OCI-LY7 (cell line): ENCODE measurements around the gene CRYBG2. TPM values are rescaled to one million over a fixed set of nuclear protein-coding genes. Genes with fewer than 3 reads are reported as not detected.

Experiments used
- BruUV-seq: library from RNA; stranded (reverse); fragments of 400-500 nt; replicated peaks from 2 replicates; lab custom pipeline; 2021; lab: Mats Ljungman, UMichigan
- CTCF ChIA-PET: fragments of 300-600 bp; sonication (Branson Sonifier 250); formaldehyde crosslinking; loops from one replicate; lab custom pipeline; 2022; ENCODE audit warnings: antibody characterized with exemption; ENCODE audit not compliant: unreplicated experiment; lab: Charles Lee
- POLR2A ChIA-PET: fragments of 300-600 bp; sonication (Branson Sonifier 250); formaldehyde crosslinking; loops from one replicate; lab custom pipeline; 2022; ENCODE audit warnings: antibody characterized with exemption; lab: Charles Lee
- DNase-seq: peaks from one replicate; pipeline ENCODE4 v3.0.0-alpha.2; 2015; ENCODE audit warnings: low spot score
- H2AFZ ChIP-seq: fragments of 200-600 bp; sonication (generic), shearing (Covaris generic); 2 replicates; pipeline ENCODE4 v1.6.1; 2014; ENCODE audit warnings: mild to moderate bottlenecking, antibody characterized with exemption, low read length, moderate library complexity
- H3K27ac ChIP-seq: fragments of 200-600 bp; sonication (generic); 2 replicates; pipeline ENCODE4 v1.5.1; 2014; ENCODE audit warnings: mixed run types, low read depth, mild to moderate bottlenecking, moderate library complexity, low read length, inconsistent platforms; ENCODE audit not compliant: poor library complexity, severe bottlenecking
- H3K36me3 ChIP-seq: fragments of 200-600 bp; sonication (generic); 2 replicates; pipeline ENCODE4 v1.6.1; 2014; ENCODE audit warnings: mild to moderate bottlenecking, antibody characterized with exemption, low read length, moderate library complexity, mixed read lengths; ENCODE audit not compliant: insufficient read depth
- H3K4me1 ChIP-seq: fragments of 200-600 bp; sonication (generic); 2 replicates; pipeline ENCODE4 v1.5.1; 2014; ENCODE audit warnings: mild to moderate bottlenecking, low read length; ENCODE audit not compliant: insufficient read depth, poor library complexity, severe bottlenecking
- H3K4me2 ChIP-seq: fragments of 200-600 bp; sonication (generic); 2 replicates; pipeline ENCODE4 v1.6.1; 2014; ENCODE audit warnings: mild to moderate bottlenecking, low read length
- H3K4me3 ChIP-seq: fragments of 200-600 bp; sonication (generic); 2 replicates; pipeline ENCODE4 v1.5.1; 2014; ENCODE audit warnings: mild to moderate bottlenecking, low read depth, low read length; ENCODE audit not compliant: poor library complexity, severe bottlenecking
- H3K79me2 ChIP-seq: fragments of 200-600 bp; sonication (generic); 2 replicates; pipeline ENCODE4 v1.6.1; 2016; ENCODE audit warnings: low read depth, mild to moderate bottlenecking, low read length, moderate library complexity, mixed read lengths; ENCODE audit not compliant: insufficient read depth
- H3K9me2 ChIP-seq: fragments of 200-600 bp; sonication (generic); 2 replicates; pipeline ENCODE4 v1.6.1; 2016; ENCODE audit warnings: mild to moderate bottlenecking, low read length, mixed read lengths; ENCODE audit not compliant: insufficient read depth
- H3K9me3 ChIP-seq: fragments of 200-600 bp; sonication (generic); 2 replicates; pipeline ENCODE4 v1.6.1; 2014; ENCODE audit warnings: mild to moderate bottlenecking, mixed run types, low read length, mixed read lengths
- H4K20me1 ChIP-seq: fragments of 200-600 bp; sonication (generic); 2 replicates; pipeline ENCODE4 v1.6.1; 2014; ENCODE audit warnings: mild to moderate bottlenecking, antibody characterized with exemption, low read length, moderate library complexity, mixed read lengths; ENCODE audit not compliant: insufficient read depth
- CTCF ChIP-seq: fragments of 200-600 bp; sonication (generic); conservative IDR thresholded peaks from 2 replicates; pipeline ENCODE4 v1.5.1; 2014; ENCODE audit warnings: mild to moderate bottlenecking, antibody characterized with exemption, low read length, moderate library complexity, mixed read lengths
- EZH2phosphoT487 ChIP-seq: fragments of 200-600 bp; sonication (generic); IDR thresholded peaks from 2 replicates; pipeline ENCODE4 v1.6.1; 2018; ENCODE audit warnings: low read depth, borderline replicate concordance, mild to moderate bottlenecking, mixed run types, antibody characterized with exemption, low read length, moderate library complexity, mixed read lengths
- intact Hi-C: fragments of 100-400 bp; cut with micrococcal nuclease; formaldehyde crosslinking; loops from one replicate; pipeline ENCODE4 v1.10.0; 2022; ENCODE audit not compliant: unreplicated experiment
- total RNA-seq, 2 experiments: library from RNA; depleted of rRNA in 1 of 2; stranded (reverse); fragments of >200 nt in 1 of 2; shearing (Covaris generic) in 1 of 2; gene quantifications; 2 replicates each; pipeline ENCODE4 v1.2.3, GENCODE V29; 2014 to 2022

CRYBG2 gene
- total RNA-seq, 2 experiments from 2014 or later, result 1.3 to 5.5 TPM

- peak overlapping the region; percentile 98 for H3K27ac ChIP-seq
- H3K79me2 ChIP-seq, result no peaks in the 10 kb centered on the region
- no peak overlapping the region for H3K4me3 ChIP-seq
- H3K9me3 ChIP-seq, result no peaks in the 10 kb centered on the region
- no TSS peak for BruUV-seq
- peak overlapping the region; percentile 81; the same call in 1 of the 2 replicates for H3K4me2 ChIP-seq
- intact Hi-C loops, result no loop called here
- no peak overlapping the region for H2AFZ ChIP-seq
- H3K36me3 ChIP-seq, result peaks cover 39% of the 10 kb centered on the region
- no peak for DNase-seq
- H3K4me1 ChIP-seq, result peaks cover 63% of the 10 kb centered on the region
- ChIA-PET POLR2A (interaction anchor here (2.4 to 11.0 kb wide), 3 partner anchors 9 to 26 kb away, joined by 7 to 273 read pairs (median 106); partner anchors contain the start of genes CD52 and UBXN11), CTCF (interaction anchor here (1.6 kb wide), 1 partner anchor 26 kb away, joined by 3 read pairs; the partner anchor contains the start of gene CD52)
- no peaks in the 10 kb centered on the region for H4K20me1 ChIP-seq
- H3K9me2 ChIP-seq, result no peaks in the 10 kb centered on the region
- no peak for TF ChIP-seq EZH2phosphoT487
- no peak for TF ChIP-seq CTCF
These were observed 62.0 kb downstream of the CRYBG2 start for GRCh38 chr1:26291939-26292338.

GRCh38 chr1:26291433-26291832 lies 62.5 kb downstream of the CRYBG2 start:
- H4K20me1 ChIP-seq, result no peaks in the 10 kb centered on the region
- BruUV-seq, result no TSS peak
- intact Hi-C loops, result no loop called here
- peaks cover 68% of the 10 kb centered on the region for H3K4me1 ChIP-seq
- no peaks in the 10 kb centered on the region for H3K9me2 ChIP-seq
- peak overlapping the region; percentile 81 for H3K4me2 ChIP-seq
- peak; percentile 32 for DNase-seq
- H2AFZ ChIP-seq, result peak overlapping the region; percentile 6; the same call in 1 of the 2 replicates
- H3K27ac ChIP-seq, result peak overlapping the region; percentile 98
- ChIA-PET CTCF (interaction anchor here (1.5 to 1.6 kb wide), 2 partner anchors 10 to 26 kb away, joined by 3 read pairs; partner anchors contain the start of gene CD52), POLR2A (interaction anchor here (2.4 to 11.0 kb wide), 3 partner anchors 9 to 27 kb away, joined by 7 to 273 read pairs (median 106); partner anchors contain the start of genes CD52 and UBXN11)
- no peaks in the 10 kb centered on the region for H3K9me3 ChIP-seq
- TF ChIP-seq EZH2phosphoT487 (no peak), CTCF (no peak)
- H3K79me2 ChIP-seq, result no peaks in the 10 kb centered on the region
- peak overlapping the region; percentile 13 for H3K4me3 ChIP-seq
- H3K36me3 ChIP-seq, result peaks cover 34% of the 10 kb centered on the region

GRCh38 chr1:26290882-26291261 lies 63.1 kb downstream of the CRYBG2 start:
- H3K9me2 ChIP-seq, result no peaks in the 10 kb centered on the region
- no peaks in the 10 kb centered on the region for H3K9me3 ChIP-seq
- intact Hi-C loops, result no loop called here

More at GRCh38 chr1:26290882-26291261, 63.1 kb downstream of the CRYBG2 start:
- H2AFZ ChIP-seq, result peak overlapping the region; percentile 6; the same call in 1 of the 2 replicates
- TF ChIP-seq EZH2phosphoT487 (no peak), CTCF (no peak)
- peaks cover 74% of the 10 kb centered on the region for H3K4me1 ChIP-seq
- ChIA-PET POLR2A (interaction anchor here (0.6 to 11.0 kb wide), 6 partner anchors 9 to 401 kb away, joined by 3 to 273 read pairs (median 6); partner anchors contain the start of genes CD52 and UBXN11), CTCF (interaction anchor here (1.2 to 3.0 kb wide), 5 partner anchors 11 to 31 kb away, joined by 3 to 30 read pairs (median 4); partner anchors contain the start of gene CD52)
- peak overlapping the region; percentile 98 for H3K27ac ChIP-seq
- peak overlapping the region; percentile 13 for H3K4me3 ChIP-seq
- DNase-seq, result peak; percentile 85
- no TSS peak for BruUV-seq
- peak overlapping the region; percentile 81 for H3K4me2 ChIP-seq
- H3K36me3 ChIP-seq, result peaks cover 29% of the 10 kb centered on the region
- H3K79me2 ChIP-seq, result no peaks in the 10 kb centered on the region
- H4K20me1 ChIP-seq, result no peaks in the 10 kb centered on the region
